H1 (cell line): ENCODE measurements around the gene ELL2. TPM values are rescaled to one million over a fixed set of nuclear protein-coding genes. Genes with fewer than 3 reads are reported as not detected.

Experiments used
- CTBP2 ChIP-seq: IDR thresholded peaks from 2 replicates; pipeline ENCODE4 v1.7.0; 2011; ENCODE audit warnings: borderline replicate concordance, mild to moderate bottlenecking, moderate library complexity, mixed read lengths, low read length; ENCODE audit not compliant: insufficient read depth, insufficient read length
- KDM1A ChIP-seq: fragments of 200-600, 300-600 bp; sonication (generic); IDR thresholded peaks from 2 replicates; pipeline ENCODE4 v1.7.1; 2016; ENCODE audit warnings: mild to moderate bottlenecking, low read length, borderline replicate concordance
- NRF1 ChIP-seq: IDR thresholded peaks from 2 replicates; pipeline ENCODE4 v1.6.1; 2011; ENCODE audit warnings: mild to moderate bottlenecking, low read depth, low read length, improper control_type of control experiment
- TBP ChIP-seq: IDR thresholded peaks from 2 replicates; pipeline ENCODE4 v1.6.1; 2011; ENCODE audit warnings: low read depth, low read length, improper control_type of control experiment
- polyA plus RNA-seq, 7 experiments: library from polyadenylated mRNA; depleted of rRNA in 3 of 7; stranded (reverse) in 5 of 7; unstranded in 2 of 7; fragments of >200 nt in 5 of 7; fragments of 200-250 nt in 2 of 7; gene quantifications; 1 replicate in 5 of 7; 2 replicates in 1 of 7; 4 replicates in 1 of 7; pipeline versions ENCODE4 v1.2.1 to v1.2.3, GENCODE V29; 2011 to 2013; ENCODE audit warnings: missing spikeins in 2 of 7, mixed read lengths in 2 of 7
- total RNA-seq: library from RNA; stranded (reverse); fragmentation: NEBNext Ultra II Directional; extraction: Animal tissue kit (Norgen Biotek cat#: 25700); gene quantifications from 2 replicates; pipeline ENCODE4 v1.2.1, GENCODE V29; 2021
- TF ChIP-seq, protein P1 (sequence below): fragments of 300-600 bp; sonication (generic); IDR thresholded peaks from 2 replicates; pipeline ENCODE4 v1.7.1; 2012; ENCODE audit warnings: low read length, moderate library complexity, mild to moderate bottlenecking, inconsistent platforms; ENCODE audit not compliant: insufficient replicate concordance

The ELL2 gene
- total and polyA plus RNA-seq, 2 of the 8 experiments (the other 6 are each of a cell fraction or from before 2014, with no cell fraction given) = 6.3 to 29.4 TPM

- no peak for TF ChIP-seq KDM1A
- TF ChIP-seq NRF1 = no peak
- TF ChIP-seq, protein P1, sequence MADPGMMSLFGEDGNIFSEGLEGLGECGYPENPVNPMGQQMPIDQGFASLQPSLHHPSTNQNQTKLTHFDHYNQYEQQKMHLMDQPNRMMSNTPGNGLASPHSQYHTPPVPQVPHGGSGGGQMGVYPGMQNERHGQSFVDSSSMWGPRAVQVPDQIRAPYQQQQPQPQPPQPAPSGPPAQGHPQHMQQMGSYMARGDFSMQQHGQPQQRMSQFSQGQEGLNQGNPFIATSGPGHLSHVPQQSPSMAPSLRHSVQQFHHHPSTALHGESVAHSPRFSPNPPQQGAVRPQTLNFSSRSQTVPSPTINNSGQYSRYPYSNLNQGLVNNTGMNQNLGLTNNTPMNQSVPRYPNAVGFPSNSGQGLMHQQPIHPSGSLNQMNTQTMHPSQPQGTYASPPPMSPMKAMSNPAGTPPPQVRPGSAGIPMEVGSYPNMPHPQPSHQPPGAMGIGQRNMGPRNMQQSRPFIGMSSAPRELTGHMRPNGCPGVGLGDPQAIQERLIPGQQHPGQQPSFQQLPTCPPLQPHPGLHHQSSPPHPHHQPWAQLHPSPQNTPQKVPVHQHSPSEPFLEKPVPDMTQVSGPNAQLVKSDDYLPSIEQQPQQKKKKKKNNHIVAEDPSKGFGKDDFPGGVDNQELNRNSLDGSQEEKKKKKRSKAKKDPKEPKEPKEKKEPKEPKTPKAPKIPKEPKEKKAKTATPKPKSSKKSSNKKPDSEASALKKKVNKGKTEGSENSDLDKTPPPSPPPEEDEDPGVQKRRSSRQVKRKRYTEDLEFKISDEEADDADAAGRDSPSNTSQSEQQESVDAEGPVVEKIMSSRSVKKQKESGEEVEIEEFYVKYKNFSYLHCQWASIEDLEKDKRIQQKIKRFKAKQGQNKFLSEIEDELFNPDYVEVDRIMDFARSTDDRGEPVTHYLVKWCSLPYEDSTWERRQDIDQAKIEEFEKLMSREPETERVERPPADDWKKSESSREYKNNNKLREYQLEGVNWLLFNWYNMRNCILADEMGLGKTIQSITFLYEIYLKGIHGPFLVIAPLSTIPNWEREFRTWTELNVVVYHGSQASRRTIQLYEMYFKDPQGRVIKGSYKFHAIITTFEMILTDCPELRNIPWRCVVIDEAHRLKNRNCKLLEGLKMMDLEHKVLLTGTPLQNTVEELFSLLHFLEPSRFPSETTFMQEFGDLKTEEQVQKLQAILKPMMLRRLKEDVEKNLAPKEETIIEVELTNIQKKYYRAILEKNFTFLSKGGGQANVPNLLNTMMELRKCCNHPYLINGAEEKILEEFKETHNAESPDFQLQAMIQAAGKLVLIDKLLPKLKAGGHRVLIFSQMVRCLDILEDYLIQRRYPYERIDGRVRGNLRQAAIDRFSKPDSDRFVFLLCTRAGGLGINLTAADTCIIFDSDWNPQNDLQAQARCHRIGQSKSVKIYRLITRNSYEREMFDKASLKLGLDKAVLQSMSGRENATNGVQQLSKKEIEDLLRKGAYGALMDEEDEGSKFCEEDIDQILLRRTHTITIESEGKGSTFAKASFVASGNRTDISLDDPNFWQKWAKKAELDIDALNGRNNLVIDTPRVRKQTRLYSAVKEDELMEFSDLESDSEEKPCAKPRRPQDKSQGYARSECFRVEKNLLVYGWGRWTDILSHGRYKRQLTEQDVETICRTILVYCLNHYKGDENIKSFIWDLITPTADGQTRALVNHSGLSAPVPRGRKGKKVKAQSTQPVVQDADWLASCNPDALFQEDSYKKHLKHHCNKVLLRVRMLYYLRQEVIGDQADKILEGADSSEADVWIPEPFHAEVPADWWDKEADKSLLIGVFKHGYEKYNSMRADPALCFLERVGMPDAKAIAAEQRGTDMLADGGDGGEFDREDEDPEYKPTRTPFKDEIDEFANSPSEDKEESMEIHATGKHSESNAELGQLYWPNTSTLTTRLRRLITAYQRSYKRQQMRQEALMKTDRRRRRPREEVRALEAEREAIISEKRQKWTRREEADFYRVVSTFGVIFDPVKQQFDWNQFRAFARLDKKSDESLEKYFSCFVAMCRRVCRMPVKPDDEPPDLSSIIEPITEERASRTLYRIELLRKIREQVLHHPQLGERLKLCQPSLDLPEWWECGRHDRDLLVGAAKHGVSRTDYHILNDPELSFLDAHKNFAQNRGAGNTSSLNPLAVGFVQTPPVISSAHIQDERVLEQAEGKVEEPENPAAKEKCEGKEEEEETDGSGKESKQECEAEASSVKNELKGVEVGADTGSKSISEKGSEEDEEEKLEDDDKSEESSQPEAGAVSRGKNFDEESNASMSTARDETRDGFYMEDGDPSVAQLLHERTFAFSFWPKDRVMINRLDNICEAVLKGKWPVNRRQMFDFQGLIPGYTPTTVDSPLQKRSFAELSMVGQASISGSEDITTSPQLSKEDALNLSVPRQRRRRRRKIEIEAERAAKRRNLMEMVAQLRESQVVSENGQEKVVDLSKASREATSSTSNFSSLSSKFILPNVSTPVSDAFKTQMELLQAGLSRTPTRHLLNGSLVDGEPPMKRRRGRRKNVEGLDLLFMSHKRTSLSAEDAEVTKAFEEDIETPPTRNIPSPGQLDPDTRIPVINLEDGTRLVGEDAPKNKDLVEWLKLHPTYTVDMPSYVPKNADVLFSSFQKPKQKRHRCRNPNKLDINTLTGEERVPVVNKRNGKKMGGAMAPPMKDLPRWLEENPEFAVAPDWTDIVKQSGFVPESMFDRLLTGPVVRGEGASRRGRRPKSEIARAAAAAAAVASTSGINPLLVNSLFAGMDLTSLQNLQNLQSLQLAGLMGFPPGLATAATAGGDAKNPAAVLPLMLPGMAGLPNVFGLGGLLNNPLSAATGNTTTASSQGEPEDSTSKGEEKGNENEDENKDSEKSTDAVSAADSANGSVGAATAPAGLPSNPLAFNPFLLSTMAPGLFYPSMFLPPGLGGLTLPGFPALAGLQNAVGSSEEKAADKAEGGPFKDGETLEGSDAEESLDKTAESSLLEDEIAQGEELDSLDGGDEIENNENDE = no peak
- TF ChIP-seq TBP = no peak
- TF ChIP-seq CTBP2 = no peak
Measured at GRCh38 chr5:95837492-95837891, 124.2 kb downstream of the ELL2 start (continued).
